H1 (cell line): ENCODE measurements around the gene CST8. TPM values are rescaled to one million over a fixed set of nuclear protein-coding genes. Genes with fewer than 3 reads are reported as not detected.

Experiments used
- CTCF ChIA-PET: fragments of 300-600 bp; sonication (Branson Sonifier 250); formaldehyde crosslinking; loops from one replicate; lab custom pipeline; 2021; ENCODE audit not compliant: partially characterized antibody; lab: Charles Lee
- POLR2A ChIA-PET: fragments of 300-600 bp; sonication (Branson Sonifier 250); formaldehyde crosslinking; loops from one replicate; lab custom pipeline; 2021; ENCODE audit warnings: inconsistent platforms; ENCODE audit not compliant: partially characterized antibody; lab: Charles Lee
- DNase-seq, 2 experiments: peaks; one replicate each; pipeline versions ENCODE4 v3.0.0 to v3.0.0-alpha.2; 2010 to 2022; ENCODE audit warnings: low spot score in 2 of 2, low read depth in 1 of 2, mixed read lengths in 1 of 2
- FAIRE-seq: peaks from 2 replicates; lab custom pipeline; 2011; peaks lifted over from hg19 to GRCh38; lab: Jason Lieb, UNC
- H2AFZ ChIP-seq: 2 replicates; pipeline ENCODE4 v1.8.1; 2012; ENCODE audit warnings: low read length, inconsistent platforms
- H2AK5ac ChIP-seq: 2 replicates; pipeline ENCODE4 v1.6.1; 2013; ENCODE audit warnings: low read depth, low read length
- H2BK120ac ChIP-seq: replicated peaks from 2 replicates; pipeline ENCODE3; 2013; ENCODE audit warnings: low read depth, low read length, inconsistent platforms
- H2BK12ac ChIP-seq: 2 replicates; pipeline ENCODE4 v1.6.1; 2013; ENCODE audit warnings: low read depth, low read length
- H2BK15ac ChIP-seq: 2 replicates; pipeline ENCODE4 v1.6.1; 2013; ENCODE audit warnings: low read length
- H2BK20ac ChIP-seq: 2 replicates; pipeline ENCODE4 v1.6.1; 2013; ENCODE audit warnings: low read length
- H2BK5ac ChIP-seq: 2 replicates; pipeline ENCODE4 v1.6.1; 2013; ENCODE audit warnings: low read depth, low read length
- H3K14ac ChIP-seq: 2 replicates; pipeline ENCODE4 v1.6.1; 2013; ENCODE audit warnings: inconsistent platforms; ENCODE audit not compliant: insufficient read length
- H3K18ac ChIP-seq: 2 replicates; pipeline ENCODE4 v1.6.1; 2013; ENCODE audit warnings: low read length; ENCODE audit errors: extremely low read depth
- H3K23ac ChIP-seq: 2 replicates; pipeline ENCODE4 v1.6.1; 2013; ENCODE audit warnings: inconsistent platforms; ENCODE audit not compliant: insufficient read length
- H3K23me2 ChIP-seq: 2 replicates; pipeline ENCODE4 v1.6.1; 2013; ENCODE audit warnings: low read depth, low read length
- H3K27ac ChIP-seq: 2 replicates; pipeline ENCODE4 v1.6.1; 2011; ENCODE audit warnings: low read depth, low read length, inconsistent platforms
- H3K27me3 ChIP-seq, 4 experiments: replicated peaks in 1 of 4; 1 replicate in 1 of 4; 2 replicates in 3 of 4; pipeline versions ENCODE4 v1.6.1 to v1.8.1; 2011 to 2013; ENCODE audit warnings: low read length in 3 of 4, mild to moderate bottlenecking in 3 of 4, inconsistent platforms in 2 of 4, mixed read lengths in 2 of 4, moderate library complexity in 1 of 4; ENCODE audit not compliant: control insufficient read depth in 3 of 4, insufficient read depth in 3 of 4; ENCODE audit errors: extremely low read depth in 1 of 4
- H3K36me3 ChIP-seq, 4 experiments: 2 replicates each; pipeline versions ENCODE4 v1.6.1 to v1.8.1; 2011 to 2013; ENCODE audit warnings: mild to moderate bottlenecking in 4 of 4, low read length in 3 of 4, moderate library complexity in 2 of 4, control low read depth in 1 of 4, inconsistent platforms in 1 of 4; ENCODE audit not compliant: insufficient read depth in 4 of 4, control insufficient read depth in 2 of 4
- H3K4ac ChIP-seq: replicated peaks from 2 replicates; pipeline ENCODE3; 2013; ENCODE audit warnings: low read length, low read depth, mixed read lengths, inconsistent platforms; ENCODE audit not compliant: insufficient read length
- H3K4me1 ChIP-seq, 4 experiments: replicated peaks in 1 of 4; 1 replicate in 1 of 4; 2 replicates in 3 of 4; pipeline versions ENCODE4 v1.6.1 to v1.8.1; 2011 to 2013; ENCODE audit warnings: low read length in 3 of 4, inconsistent platforms in 2 of 4, mixed read lengths in 1 of 4; ENCODE audit not compliant: insufficient read depth in 4 of 4, control insufficient read depth in 3 of 4
- H3K4me2 ChIP-seq, 2 experiments: 2 replicates each; pipeline versions ENCODE4 v1.6.1 to v1.8.1; 2011 to 2013; ENCODE audit warnings: low read depth in 2 of 2, low read length in 2 of 2, control low read depth in 1 of 2, inconsistent platforms in 1 of 2, mild to moderate bottlenecking in 1 of 2; ENCODE audit not compliant: insufficient read depth in 1 of 2
- H3K4me3 ChIP-seq, 4 experiments: fragments of 200-600, 300-600 bp in 1 of 4; sonication (generic), shearing (Covaris generic), sonication (Bioruptor Twin) in 1 of 4; 2 replicates each; pipeline versions ENCODE4 v1.5.1 to v1.8.1; 2011 to 2016; ENCODE audit warnings: low read length in 4 of 4, low read depth in 3 of 4, control low read depth in 2 of 4, inconsistent platforms in 2 of 4, mild to moderate bottlenecking in 2 of 4, mixed read lengths in 1 of 4, moderate library complexity in 1 of 4; ENCODE audit not compliant: insufficient read depth in 2 of 4; ENCODE audit errors: extremely low read depth in 1 of 4
- H3K56ac ChIP-seq: replicated peaks from 2 replicates; pipeline ENCODE3; 2013; ENCODE audit warnings: low read depth, mild to moderate bottlenecking, mixed read lengths, low read length, inconsistent platforms; ENCODE audit not compliant: insufficient read length
- H3K79me1 ChIP-seq: 2 replicates; pipeline ENCODE4 v1.6.1; 2013; ENCODE audit warnings: low read depth, low read length, control low read depth
- H3K79me2 ChIP-seq, 2 experiments: 2 replicates each; pipeline versions ENCODE4 v1.6.1 to v1.8.1; 2012 to 2013; ENCODE audit warnings: low read length in 2 of 2, mild to moderate bottlenecking in 2 of 2, inconsistent platforms in 1 of 2; ENCODE audit not compliant: insufficient read depth in 2 of 2, control insufficient read depth in 1 of 2
- H3K9ac ChIP-seq, 4 experiments: replicated peaks in 1 of 4; 1 replicate in 1 of 4; 2 replicates in 3 of 4; pipeline versions ENCODE4 v1.6.1 to v1.8.1; 2011 to 2013; ENCODE audit warnings: low read depth in 3 of 4, low read length in 3 of 4, control low read depth in 2 of 4, mild to moderate bottlenecking in 2 of 4, moderate library complexity in 2 of 4, inconsistent platforms in 1 of 4; ENCODE audit errors: extremely low read depth in 1 of 4
- H3K9me3 ChIP-seq, 2 experiments: 2 replicates each; pipeline versions ENCODE4 v1.6.1 to v1.8.1; 2012 to 2013; ENCODE audit warnings: mild to moderate bottlenecking in 2 of 2, moderate library complexity in 2 of 2, control low read depth in 1 of 2, inconsistent platforms in 1 of 2, low read depth in 1 of 2, low read length in 1 of 2, mixed read lengths in 1 of 2; ENCODE audit not compliant: insufficient read depth in 2 of 2
- H4K20me1 ChIP-seq, 2 experiments: replicated peaks in 1 of 2; 2 replicates each; pipeline versions ENCODE3 to v1.8.1; 2011 to 2013; ENCODE audit warnings: inconsistent platforms in 2 of 2, low read length in 2 of 2, mild to moderate bottlenecking in 1 of 2; ENCODE audit not compliant: insufficient read depth in 2 of 2, control insufficient read depth in 1 of 2
- H4K5ac ChIP-seq: 2 replicates; pipeline ENCODE4 v1.6.1; 2013; ENCODE audit warnings: low read length, low read depth, mixed read lengths, inconsistent platforms; ENCODE audit not compliant: insufficient read length
- H4K8ac ChIP-seq: 2 replicates; pipeline ENCODE4 v1.8.0; 2013; ENCODE audit warnings: mild to moderate bottlenecking, moderate library complexity, low read length, inconsistent platforms; ENCODE audit not compliant: insufficient read depth; ENCODE audit errors: extremely low read depth
- H4K91ac ChIP-seq: replicated peaks from 2 replicates; pipeline ENCODE3; 2013; ENCODE audit warnings: low read length, mixed read lengths, inconsistent platforms; ENCODE audit not compliant: insufficient read length
- ASH2L ChIP-seq: fragments of 200-600, 300-600 bp; sonication (generic); IDR thresholded peaks from one replicate; pipeline ENCODE4 v1.7.1; 2017; ENCODE audit warnings: low read length
- BCL11A ChIP-seq, 2 experiments: IDR thresholded peaks; one replicate each; pipeline ENCODE4 v1.6.1; 2011; ENCODE audit warnings: low read depth in 2 of 2, low read length in 2 of 2, mild to moderate bottlenecking in 2 of 2
- BRCA1 ChIP-seq: IDR thresholded peaks from 2 replicates; pipeline ENCODE4 v1.6.1; 2012; ENCODE audit warnings: low read depth, low read length, improper control_type of control experiment
- GTF2F1 ChIP-seq: IDR thresholded peaks from 2 replicates; pipeline ENCODE4 v1.6.1; 2012; ENCODE audit warnings: low read depth, low read length, improper control_type of control experiment, borderline replicate concordance
- HDAC6 ChIP-seq: IDR thresholded peaks from one replicate; pipeline ENCODE4 v1.7.1; 2012; ENCODE audit warnings: low read depth, mild to moderate bottlenecking, inconsistent platforms, low read length, moderate library complexity
- JUN ChIP-seq: IDR thresholded peaks from 2 replicates; pipeline ENCODE4 v1.6.1; 2011; ENCODE audit warnings: low read depth, mild to moderate bottlenecking, improper control_type of control experiment, low read length
- KDM5A ChIP-seq: fragments of 200-600 bp; IDR thresholded peaks from 2 replicates; pipeline ENCODE4 v1.7.1; 2012; ENCODE audit warnings: mild to moderate bottlenecking, low read length, inconsistent platforms, mixed read lengths
- RAD21 ChIP-seq, 2 experiments: IDR thresholded peaks in 1 of 2; conservative IDR thresholded peaks in 1 of 2; 2 replicates each; pipeline ENCODE4 v1.6.1; 2011; ENCODE audit warnings: low read depth in 2 of 2, low read length in 2 of 2, improper control_type of control experiment in 1 of 2, inconsistent platforms in 1 of 2, mild to moderate bottlenecking in 1 of 2, moderate library complexity in 1 of 2
- SIX5 ChIP-seq: IDR thresholded peaks from 2 replicates; pipeline ENCODE4 v1.6.1; 2011; ENCODE audit warnings: mild to moderate bottlenecking, low read depth, low read length
- SP1 ChIP-seq: IDR thresholded peaks from 2 replicates; pipeline ENCODE4 v1.6.1; 2011; ENCODE audit warnings: low read depth, low read length
- SP4 ChIP-seq: IDR thresholded peaks from 2 replicates; pipeline ENCODE4 v1.6.1; 2012; ENCODE audit warnings: low read length, inconsistent platforms
- ZNF274 ChIP-seq: IDR thresholded peaks from 2 replicates; pipeline ENCODE4 v1.7.0; 2012; ENCODE audit warnings: low read length, borderline replicate concordance; ENCODE audit errors: extremely low read depth
- WGBS, 2 experiments: shearing (Covaris generic) in 1 of 2; methylation state at CpG; one replicate each; pipeline versions ENCODE4 v1.1.6 to v1.1.7; 2013 to 2015; ENCODE audit warnings: low lambda C conversion rate in 2 of 2, mixed read lengths in 2 of 2, inconsistent platforms in 1 of 2, low coverage in 1 of 2, missing lambda C conversion rate in 1 of 2; ENCODE audit not compliant: insufficient replicate concordance in 2 of 2, insufficient coverage in 1 of 2, insufficient read length in 1 of 2; ENCODE audit errors: extremely low coverage in 1 of 2, missing lambda C conversion rate in 1 of 2; 5-methylcytosine and 5-hydroxymethylcytosine counted together
- polyA plus RNA-seq, 7 experiments: library from polyadenylated mRNA; depleted of rRNA in 3 of 7; stranded (reverse) in 5 of 7; unstranded in 2 of 7; fragments of >200 nt in 5 of 7; fragments of 200-250 nt in 2 of 7; gene quantifications; 1 replicate in 5 of 7; 2 replicates in 1 of 7; 4 replicates in 1 of 7; pipeline versions ENCODE4 v1.2.1 to v1.2.3, GENCODE V29; 2011 to 2013; ENCODE audit warnings: missing spikeins in 2 of 7, mixed read lengths in 2 of 7
- total RNA-seq: library from RNA; stranded (reverse); fragmentation: NEBNext Ultra II Directional; extraction: Animal tissue kit (Norgen Biotek cat#: 25700); gene quantifications from 2 replicates; pipeline ENCODE4 v1.2.1, GENCODE V29; 2021

CST8 gene
- total and polyA plus RNA-seq, 2 of the 8 experiments (the other 6 are each of a cell fraction or from before 2014, with no cell fraction given): not detected

GRCh38 chr20:23461180-23461579, 29.7 kb upstream of the CST8 start:
- no peak for DNase-seq
- Histone ChIP-seq H3K36me3 (peaks cover 0 to 4% (median 0%) of the 10 kb centered on the region in 4 experiments; a peak in 1 of 8 replicates), H2BK120ac (no peak overlapping the region), H4K20me1 (no peaks in the 10 kb centered on the region), H4K8ac (no peak overlapping the region), H3K27me3 (no peaks in the 10 kb centered on the region), H2BK20ac (no peak overlapping the region), H3K79me2 (no peaks in the 10 kb centered on the region), H2BK12ac (no peak overlapping the region), H3K9ac (no peak overlapping the region), H3K23ac (no peak overlapping the region), H3K4me1 (peaks cover 0 to 7% (median 0%) of the 10 kb centered on the region in 4 experiments; a peak in 1 of 7 replicates), H3K9me3 (peaks cover 9 to 14% of the 10 kb centered on the region in 2 experiments), H2AK5ac (no peak overlapping the region), H3K18ac (no peak overlapping the region), H2BK5ac (no peak overlapping the region), H3K23me2 (no peaks in the 10 kb centered on the region), H3K14ac (no peak overlapping the region), H3K4me3 (no peak overlapping the region), H3K79me1 (no peaks in the 10 kb centered on the region), H3K56ac (no peak overlapping the region), H4K91ac (no peak overlapping the region), H3K27ac (no peak overlapping the region), H2AFZ (no peak overlapping the region), H3K4ac (no peak overlapping the region), H2BK15ac (no peak overlapping the region), H3K4me2 (no peak overlapping the region), H4K5ac (no peak overlapping the region)
- ChIA-PET CTCF (no interaction called here), POLR2A (no interaction called here)
- FAIRE-seq: no peak
- WGBS, 2 experiments: 96% methylated on average over 1 of the region's 1 CpG; no CpG with 5 or more reads in 1 of the 2 experiments
- TF ChIP-seq BRCA1: no peak
- TF ChIP-seq BCL11A (IDR thresholded peaks at IDR 0.05; ENCODE audit: low read depth in 2 of 2, low read length in 2 of 2): no peak
- no peak for TF ChIP-seq HDAC6
- no peak for TF ChIP-seq JUN
- no peak for TF ChIP-seq KDM5A
- TF ChIP-seq SP4: no peak
- TF ChIP-seq RAD21 (IDR thresholded peaks at IDR 0.05 in 1 of 2, conservative IDR thresholded peaks at IDR 0.05 in 1 of 2; ENCODE audit: low read depth in 2 of 2, low read length in 2 of 2): no peak
- no peak for TF ChIP-seq ZNF274
- no peak for TF ChIP-seq SP1
- no peak for TF ChIP-seq GTF2F1
- TF ChIP-seq SIX5: no peak
- no peak for TF ChIP-seq ASH2L
